Progenitor cell of endocrine pancreas (in vitro differentiated cells): ENCODE results near the gene HERC4. TPM values are rescaled to one million over a fixed set of nuclear protein-coding genes. Genes with fewer than 3 reads are reported as not detected.

ENCODE experiments used
- DNase-seq: peaks from one replicate; pipeline ENCODE4 v3.0.0; 2021; ENCODE audit warnings: low spot score; ENCODE audit not compliant: unreplicated experiment
- H3K27ac Mint-ChIP-seq: 2 replicates; pipeline ENCODE4 v1.8.0; 2021; ENCODE audit warnings: mild to moderate bottlenecking, moderate library complexity, mixed read lengths
- H3K27me3 Mint-ChIP-seq: 2 replicates; pipeline ENCODE4 v1.8.0; 2021; ENCODE audit warnings: mixed read lengths
- H3K36me3 Mint-ChIP-seq: 2 replicates; pipeline ENCODE4 v1.8.0; 2022; ENCODE audit warnings: mixed read lengths; ENCODE audit not compliant: insufficient read depth
- H3K4me1 Mint-ChIP-seq: 2 replicates; pipeline ENCODE4 v1.8.0; 2021; ENCODE audit warnings: low read depth, mixed read lengths
- H3K4me3 Mint-ChIP-seq: 2 replicates; pipeline ENCODE4 v1.8.0; 2021; ENCODE audit warnings: low read depth, mild to moderate bottlenecking, moderate library complexity, mixed read lengths
- H3K9me3 Mint-ChIP-seq: 2 replicates; pipeline ENCODE4 v1.8.0; 2021; ENCODE audit warnings: low read depth, mixed read lengths
- total RNA-seq: library from RNA; stranded (reverse); gene quantifications from 2 replicates; pipeline ENCODE4 v1.2.1, GENCODE V29; 2021
- TF ChIP-seq, protein P1 (sequence below): fragments of 200-600 bp; sonication (generic); IDR thresholded peaks from one replicate; pipeline ENCODE4 v1.5.0; 2021; ENCODE audit warnings: antibody characterized with exemption, mild to moderate bottlenecking; ENCODE audit not compliant: unreplicated experiment

Gene HERC4
- total RNA-seq, 1 donor from 2014 or later: 62.1 TPM

GRCh38 chr10:68010426-68010940 is 64.6 kb downstream of the HERC4 start:
- Mint-ChIP-seq H3K4me1 (no peaks in the 10 kb centered on the region), H3K4me3 (no peak overlapping the region), H3K27me3 (no peaks in the 10 kb centered on the region), H3K27ac (no peak overlapping the region), H3K9me3 (no peaks in the 10 kb centered on the region), H3K36me3 (peaks cover 19% of the 10 kb centered on the region)
- TF ChIP-seq, protein P1, sequence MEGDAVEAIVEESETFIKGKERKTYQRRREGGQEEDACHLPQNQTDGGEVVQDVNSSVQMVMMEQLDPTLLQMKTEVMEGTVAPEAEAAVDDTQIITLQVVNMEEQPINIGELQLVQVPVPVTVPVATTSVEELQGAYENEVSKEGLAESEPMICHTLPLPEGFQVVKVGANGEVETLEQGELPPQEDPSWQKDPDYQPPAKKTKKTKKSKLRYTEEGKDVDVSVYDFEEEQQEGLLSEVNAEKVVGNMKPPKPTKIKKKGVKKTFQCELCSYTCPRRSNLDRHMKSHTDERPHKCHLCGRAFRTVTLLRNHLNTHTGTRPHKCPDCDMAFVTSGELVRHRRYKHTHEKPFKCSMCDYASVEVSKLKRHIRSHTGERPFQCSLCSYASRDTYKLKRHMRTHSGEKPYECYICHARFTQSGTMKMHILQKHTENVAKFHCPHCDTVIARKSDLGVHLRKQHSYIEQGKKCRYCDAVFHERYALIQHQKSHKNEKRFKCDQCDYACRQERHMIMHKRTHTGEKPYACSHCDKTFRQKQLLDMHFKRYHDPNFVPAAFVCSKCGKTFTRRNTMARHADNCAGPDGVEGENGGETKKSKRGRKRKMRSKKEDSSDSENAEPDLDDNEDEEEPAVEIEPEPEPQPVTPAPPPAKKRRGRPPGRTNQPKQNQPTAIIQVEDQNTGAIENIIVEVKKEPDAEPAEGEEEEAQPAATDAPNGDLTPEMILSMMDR: no peak
- no peak for DNase-seq

DNA sequence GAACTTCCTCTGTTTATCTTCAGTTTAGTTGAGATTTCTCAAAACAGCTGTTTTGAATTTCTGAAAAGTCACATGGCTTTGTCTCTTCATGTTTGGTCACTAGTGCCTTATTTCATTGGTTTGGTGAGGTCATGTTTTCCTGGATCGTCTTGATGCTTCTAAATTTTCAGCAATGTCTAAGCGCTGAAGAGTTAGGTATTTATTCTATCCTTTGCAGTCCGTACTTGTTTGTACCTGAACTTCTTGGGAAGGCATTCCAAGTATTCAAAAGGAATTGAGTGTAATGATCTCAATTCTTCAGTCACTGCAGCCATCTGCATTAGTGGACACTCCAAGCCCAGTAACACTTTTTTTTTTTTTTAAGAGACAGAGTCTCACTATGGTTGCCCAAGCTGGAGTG is 67.7 kb downstream of the HERC4 start:
- TF ChIP-seq, protein P1: no peak
- H3K36me3 Mint-ChIP-seq: peaks cover 36% of the 10 kb centered on the region
- no peaks in the 10 kb centered on the region for H3K27me3 Mint-ChIP-seq
- no peak for DNase-seq
- no peaks in the 10 kb centered on the region for H3K9me3 Mint-ChIP-seq
- H3K4me1 Mint-ChIP-seq: no peaks in the 10 kb centered on the region
- no peak overlapping the region for H3K4me3 Mint-ChIP-seq
- H3K27ac Mint-ChIP-seq: no peak overlapping the region

DNA sequence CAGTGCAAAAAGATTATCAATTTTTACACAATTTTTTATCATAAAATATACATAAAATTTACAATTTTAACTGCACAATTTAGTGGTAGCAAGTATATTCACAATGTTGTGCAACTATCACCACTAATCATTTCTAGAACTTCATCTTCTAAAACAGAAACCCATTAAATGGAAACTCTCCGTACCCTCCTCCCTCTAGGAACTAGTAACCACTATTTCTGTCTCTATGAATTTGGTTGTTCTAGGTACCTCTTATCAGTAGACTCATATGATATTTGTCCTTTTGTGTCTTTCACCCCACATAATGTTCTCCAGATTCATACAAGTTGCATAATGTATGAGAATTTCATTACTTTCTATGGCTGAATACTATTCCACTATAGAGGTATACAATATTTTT is 73.5 kb downstream of the HERC4 start:
- H3K27ac Mint-ChIP-seq: no peak overlapping the region
- no peak overlapping the region for H3K4me3 Mint-ChIP-seq
- peaks cover 24% of the 10 kb centered on the region for H3K36me3 Mint-ChIP-seq
- TF ChIP-seq, protein P1: no peak
- no peak for DNase-seq
- no peaks in the 10 kb centered on the region for H3K27me3 Mint-ChIP-seq
- H3K4me1 Mint-ChIP-seq: no peaks in the 10 kb centered on the region
- H3K9me3 Mint-ChIP-seq: no peaks in the 10 kb centered on the region

- Mint-ChIP-seq H3K27me3 (no peaks in the 10 kb centered on the region), H3K4me1 (no peaks in the 10 kb centered on the region), H3K27ac (no peak overlapping the region), H3K36me3 (peaks cover 22% of the 10 kb centered on the region), H3K4me3 (no peak overlapping the region), H3K9me3 (no peaks in the 10 kb centered on the region)
- no peak for DNase-seq
- TF ChIP-seq, protein P1: no peak
These were observed 74.1 kb downstream of the HERC4 start for GRCh38 chr10:68001000-68001399.

- no peak overlapping the region for H3K27ac Mint-ChIP-seq
- no peak for DNase-seq
- TF ChIP-seq, protein P1: no peak
- H3K36me3 Mint-ChIP-seq: peaks cover 26% of the 10 kb centered on the region
- H3K4me3 Mint-ChIP-seq: no peak overlapping the region
- H3K27me3 Mint-ChIP-seq: no peaks in the 10 kb centered on the region
- H3K4me1 Mint-ChIP-seq: no peaks in the 10 kb centered on the region
- no peaks in the 10 kb centered on the region for H3K9me3 Mint-ChIP-seq
These were observed 85.0 kb downstream of the HERC4 start for GRCh38 chr10:67990093-67990492.
